H1 (cell line): Measurements from ENCODE around the gene ZBTB16. TPM values are rescaled to one million over a fixed set of nuclear protein-coding genes. Genes with fewer than 3 reads are reported as not detected.

Experiments used
- CTCF ChIA-PET: fragments of 300-600 bp; sonication (Branson Sonifier 250); formaldehyde crosslinking; loops from one replicate; lab custom pipeline; 2021; ENCODE audit not compliant: partially characterized antibody; lab: Charles Lee
- POLR2A ChIA-PET: fragments of 300-600 bp; sonication (Branson Sonifier 250); formaldehyde crosslinking; loops from one replicate; lab custom pipeline; 2021; ENCODE audit warnings: inconsistent platforms; ENCODE audit not compliant: partially characterized antibody; lab: Charles Lee
- DNase-seq, 2 experiments: peaks; one replicate each; pipeline versions ENCODE4 v3.0.0 to v3.0.0-alpha.2; 2010 to 2022; ENCODE audit warnings: low spot score in 2 of 2, low read depth in 1 of 2, mixed read lengths in 1 of 2
- FAIRE-seq: peaks from 2 replicates; lab custom pipeline; 2011; peaks lifted over from hg19 to GRCh38; lab: Jason Lieb, UNC
- H2AFZ ChIP-seq: 2 replicates; pipeline ENCODE4 v1.8.1; 2012; ENCODE audit warnings: low read length, inconsistent platforms
- H2AK5ac ChIP-seq: 2 replicates; pipeline ENCODE4 v1.6.1; 2013; ENCODE audit warnings: low read depth, low read length
- H2BK120ac ChIP-seq: replicated peaks from 2 replicates; pipeline ENCODE3; 2013; ENCODE audit warnings: low read depth, low read length, inconsistent platforms
- H2BK12ac ChIP-seq: 2 replicates; pipeline ENCODE4 v1.6.1; 2013; ENCODE audit warnings: low read depth, low read length
- H2BK15ac ChIP-seq: 2 replicates; pipeline ENCODE4 v1.6.1; 2013; ENCODE audit warnings: low read length
- H2BK20ac ChIP-seq: 2 replicates; pipeline ENCODE4 v1.6.1; 2013; ENCODE audit warnings: low read length
- H2BK5ac ChIP-seq: 2 replicates; pipeline ENCODE4 v1.6.1; 2013; ENCODE audit warnings: low read depth, low read length
- H3K14ac ChIP-seq: 2 replicates; pipeline ENCODE4 v1.6.1; 2013; ENCODE audit warnings: inconsistent platforms; ENCODE audit not compliant: insufficient read length
- H3K18ac ChIP-seq: 2 replicates; pipeline ENCODE4 v1.6.1; 2013; ENCODE audit warnings: low read length; ENCODE audit errors: extremely low read depth
- H3K23ac ChIP-seq: 2 replicates; pipeline ENCODE4 v1.6.1; 2013; ENCODE audit warnings: inconsistent platforms; ENCODE audit not compliant: insufficient read length
- H3K23me2 ChIP-seq: 2 replicates; pipeline ENCODE4 v1.6.1; 2013; ENCODE audit warnings: low read depth, low read length
- H3K27ac ChIP-seq: 2 replicates; pipeline ENCODE4 v1.6.1; 2011; ENCODE audit warnings: low read depth, low read length, inconsistent platforms
- H3K27me3 ChIP-seq, 4 experiments: replicated peaks in 1 of 4; 1 replicate in 1 of 4; 2 replicates in 3 of 4; pipeline versions ENCODE4 v1.6.1 to v1.8.1; 2011 to 2013; ENCODE audit warnings: low read length in 3 of 4, mild to moderate bottlenecking in 3 of 4, inconsistent platforms in 2 of 4, mixed read lengths in 2 of 4, moderate library complexity in 1 of 4; ENCODE audit not compliant: control insufficient read depth in 3 of 4, insufficient read depth in 3 of 4; ENCODE audit errors: extremely low read depth in 1 of 4
- H3K36me3 ChIP-seq, 4 experiments: 2 replicates each; pipeline versions ENCODE4 v1.6.1 to v1.8.1; 2011 to 2013; ENCODE audit warnings: mild to moderate bottlenecking in 4 of 4, low read length in 3 of 4, moderate library complexity in 2 of 4, control low read depth in 1 of 4, inconsistent platforms in 1 of 4; ENCODE audit not compliant: insufficient read depth in 4 of 4, control insufficient read depth in 2 of 4
- H3K4ac ChIP-seq: replicated peaks from 2 replicates; pipeline ENCODE3; 2013; ENCODE audit warnings: low read length, low read depth, mixed read lengths, inconsistent platforms; ENCODE audit not compliant: insufficient read length
- H3K4me1 ChIP-seq, 4 experiments: replicated peaks in 1 of 4; 1 replicate in 1 of 4; 2 replicates in 3 of 4; pipeline versions ENCODE4 v1.6.1 to v1.8.1; 2011 to 2013; ENCODE audit warnings: low read length in 3 of 4, inconsistent platforms in 2 of 4, mixed read lengths in 1 of 4; ENCODE audit not compliant: insufficient read depth in 4 of 4, control insufficient read depth in 3 of 4
- H3K4me2 ChIP-seq, 2 experiments: 2 replicates each; pipeline versions ENCODE4 v1.6.1 to v1.8.1; 2011 to 2013; ENCODE audit warnings: low read depth in 2 of 2, low read length in 2 of 2, control low read depth in 1 of 2, inconsistent platforms in 1 of 2, mild to moderate bottlenecking in 1 of 2; ENCODE audit not compliant: insufficient read depth in 1 of 2
- H3K4me3 ChIP-seq, 4 experiments: fragments of 200-600, 300-600 bp in 1 of 4; sonication (generic), shearing (Covaris generic), sonication (Bioruptor Twin) in 1 of 4; 2 replicates each; pipeline versions ENCODE4 v1.5.1 to v1.8.1; 2011 to 2016; ENCODE audit warnings: low read length in 4 of 4, low read depth in 3 of 4, control low read depth in 2 of 4, inconsistent platforms in 2 of 4, mild to moderate bottlenecking in 2 of 4, mixed read lengths in 1 of 4, moderate library complexity in 1 of 4; ENCODE audit not compliant: insufficient read depth in 2 of 4; ENCODE audit errors: extremely low read depth in 1 of 4
- H3K56ac ChIP-seq: replicated peaks from 2 replicates; pipeline ENCODE3; 2013; ENCODE audit warnings: low read depth, mild to moderate bottlenecking, mixed read lengths, low read length, inconsistent platforms; ENCODE audit not compliant: insufficient read length
- H3K79me1 ChIP-seq: 2 replicates; pipeline ENCODE4 v1.6.1; 2013; ENCODE audit warnings: low read depth, low read length, control low read depth
- H3K79me2 ChIP-seq, 2 experiments: 2 replicates each; pipeline versions ENCODE4 v1.6.1 to v1.8.1; 2012 to 2013; ENCODE audit warnings: low read length in 2 of 2, mild to moderate bottlenecking in 2 of 2, inconsistent platforms in 1 of 2; ENCODE audit not compliant: insufficient read depth in 2 of 2, control insufficient read depth in 1 of 2
- H3K9ac ChIP-seq, 4 experiments: replicated peaks in 1 of 4; 1 replicate in 1 of 4; 2 replicates in 3 of 4; pipeline versions ENCODE4 v1.6.1 to v1.8.1; 2011 to 2013; ENCODE audit warnings: low read depth in 3 of 4, low read length in 3 of 4, control low read depth in 2 of 4, mild to moderate bottlenecking in 2 of 4, moderate library complexity in 2 of 4, inconsistent platforms in 1 of 4; ENCODE audit errors: extremely low read depth in 1 of 4
- H3K9me3 ChIP-seq, 2 experiments: 2 replicates each; pipeline versions ENCODE4 v1.6.1 to v1.8.1; 2012 to 2013; ENCODE audit warnings: mild to moderate bottlenecking in 2 of 2, moderate library complexity in 2 of 2, control low read depth in 1 of 2, inconsistent platforms in 1 of 2, low read depth in 1 of 2, low read length in 1 of 2, mixed read lengths in 1 of 2; ENCODE audit not compliant: insufficient read depth in 2 of 2
- H4K20me1 ChIP-seq, 2 experiments: replicated peaks in 1 of 2; 2 replicates each; pipeline versions ENCODE3 to v1.8.1; 2011 to 2013; ENCODE audit warnings: inconsistent platforms in 2 of 2, low read length in 2 of 2, mild to moderate bottlenecking in 1 of 2; ENCODE audit not compliant: insufficient read depth in 2 of 2, control insufficient read depth in 1 of 2
- H4K5ac ChIP-seq: 2 replicates; pipeline ENCODE4 v1.6.1; 2013; ENCODE audit warnings: low read length, low read depth, mixed read lengths, inconsistent platforms; ENCODE audit not compliant: insufficient read length
- H4K8ac ChIP-seq: 2 replicates; pipeline ENCODE4 v1.8.0; 2013; ENCODE audit warnings: mild to moderate bottlenecking, moderate library complexity, low read length, inconsistent platforms; ENCODE audit not compliant: insufficient read depth; ENCODE audit errors: extremely low read depth
- H4K91ac ChIP-seq: replicated peaks from 2 replicates; pipeline ENCODE3; 2013; ENCODE audit warnings: low read length, mixed read lengths, inconsistent platforms; ENCODE audit not compliant: insufficient read length
- BRCA1 ChIP-seq: IDR thresholded peaks from 2 replicates; pipeline ENCODE4 v1.6.1; 2012; ENCODE audit warnings: low read depth, low read length, improper control_type of control experiment
- EP300 ChIP-seq, 2 experiments: IDR thresholded peaks; 1 replicate in 1 of 2; 2 replicates in 1 of 2; pipeline ENCODE4 v1.6.1; 2011 to 2012; ENCODE audit warnings: low read depth in 2 of 2, low read length in 2 of 2, mild to moderate bottlenecking in 2 of 2, borderline replicate concordance in 1 of 2, inconsistent platforms in 1 of 2, moderate library complexity in 1 of 2
- EZH2 ChIP-seq: fragments of 200-600 bp; sonication (generic); IDR thresholded peaks from 2 replicates; pipeline ENCODE4 v1.7.1; 2012; ENCODE audit warnings: low read depth, mild to moderate bottlenecking, moderate library complexity, low read length, inconsistent platforms; ENCODE audit not compliant: severe bottlenecking
- GABPA ChIP-seq: IDR thresholded peaks from 2 replicates; pipeline ENCODE4 v1.6.1; 2011; ENCODE audit warnings: mild to moderate bottlenecking, low read length, moderate library complexity, borderline replicate concordance; ENCODE audit not compliant: insufficient read depth
- HDAC2 ChIP-seq, 2 experiments: fragments of 300-600 bp in 1 of 2; sonication (generic) in 1 of 2; IDR thresholded peaks; 2 replicates each; pipeline ENCODE4 v1.6.1; 2011 to 2012; ENCODE audit warnings: low read depth in 2 of 2, low read length in 2 of 2, mild to moderate bottlenecking in 2 of 2, moderate library complexity in 2 of 2, borderline replicate concordance in 1 of 2, inconsistent platforms in 1 of 2
- JUN ChIP-seq: IDR thresholded peaks from 2 replicates; pipeline ENCODE4 v1.6.1; 2011; ENCODE audit warnings: low read depth, mild to moderate bottlenecking, improper control_type of control experiment, low read length
- KDM1A ChIP-seq: fragments of 200-600, 300-600 bp; sonication (generic); IDR thresholded peaks from 2 replicates; pipeline ENCODE4 v1.7.1; 2016; ENCODE audit warnings: mild to moderate bottlenecking, low read length, borderline replicate concordance
- KDM5A ChIP-seq: fragments of 200-600 bp; IDR thresholded peaks from 2 replicates; pipeline ENCODE4 v1.7.1; 2012; ENCODE audit warnings: mild to moderate bottlenecking, low read length, inconsistent platforms, mixed read lengths
- POLR2AphosphoS5 ChIP-seq: IDR thresholded peaks from 2 replicates; pipeline ENCODE4 v1.6.1; 2011; ENCODE audit warnings: low read depth, low read length
- RAD21 ChIP-seq, 2 experiments: IDR thresholded peaks in 1 of 2; conservative IDR thresholded peaks in 1 of 2; 2 replicates each; pipeline ENCODE4 v1.6.1; 2011; ENCODE audit warnings: low read depth in 2 of 2, low read length in 2 of 2, improper control_type of control experiment in 1 of 2, inconsistent platforms in 1 of 2, mild to moderate bottlenecking in 1 of 2, moderate library complexity in 1 of 2
- SP1 ChIP-seq: IDR thresholded peaks from 2 replicates; pipeline ENCODE4 v1.6.1; 2011; ENCODE audit warnings: low read depth, low read length
- SUZ12 ChIP-seq: fragments of 200-600 bp; sonication (generic); IDR thresholded peaks from 2 replicates; pipeline ENCODE4 v1.6.1; 2012; ENCODE audit warnings: mild to moderate bottlenecking, inconsistent platforms, low read length, moderate library complexity, mixed read lengths
- TCF12 ChIP-seq: IDR thresholded peaks from 2 replicates; pipeline ENCODE4 v1.6.1; 2011; ENCODE audit warnings: low read depth, mild to moderate bottlenecking, low read length
- TEAD4 ChIP-seq: IDR thresholded peaks from 2 replicates; pipeline ENCODE4 v1.6.1; 2012; ENCODE audit warnings: low read depth, low read length, inconsistent platforms, mixed read lengths
- WGBS, 2 experiments: shearing (Covaris generic) in 1 of 2; methylation state at CpG; one replicate each; pipeline versions ENCODE4 v1.1.6 to v1.1.7; 2013 to 2015; ENCODE audit warnings: low lambda C conversion rate in 2 of 2, mixed read lengths in 2 of 2, inconsistent platforms in 1 of 2, low coverage in 1 of 2, missing lambda C conversion rate in 1 of 2; ENCODE audit not compliant: insufficient replicate concordance in 2 of 2, insufficient coverage in 1 of 2, insufficient read length in 1 of 2; ENCODE audit errors: extremely low coverage in 1 of 2, missing lambda C conversion rate in 1 of 2; 5-methylcytosine and 5-hydroxymethylcytosine counted together
- polyA plus RNA-seq, 7 experiments: library from polyadenylated mRNA; depleted of rRNA in 3 of 7; stranded (reverse) in 5 of 7; unstranded in 2 of 7; fragments of >200 nt in 5 of 7; fragments of 200-250 nt in 2 of 7; gene quantifications; 1 replicate in 5 of 7; 2 replicates in 1 of 7; 4 replicates in 1 of 7; pipeline versions ENCODE4 v1.2.1 to v1.2.3, GENCODE V29; 2011 to 2013; ENCODE audit warnings: missing spikeins in 2 of 7, mixed read lengths in 2 of 7
- total RNA-seq: library from RNA; stranded (reverse); fragmentation: NEBNext Ultra II Directional; extraction: Animal tissue kit (Norgen Biotek cat#: 25700); gene quantifications from 2 replicates; pipeline ENCODE4 v1.2.1, GENCODE V29; 2021

The ZBTB16 gene
- total and polyA plus RNA-seq, 2 of the 8 experiments (the other 6 are each of a cell fraction or from before 2014, with no cell fraction given), result 0.12 to 0.61 TPM

DNA sequence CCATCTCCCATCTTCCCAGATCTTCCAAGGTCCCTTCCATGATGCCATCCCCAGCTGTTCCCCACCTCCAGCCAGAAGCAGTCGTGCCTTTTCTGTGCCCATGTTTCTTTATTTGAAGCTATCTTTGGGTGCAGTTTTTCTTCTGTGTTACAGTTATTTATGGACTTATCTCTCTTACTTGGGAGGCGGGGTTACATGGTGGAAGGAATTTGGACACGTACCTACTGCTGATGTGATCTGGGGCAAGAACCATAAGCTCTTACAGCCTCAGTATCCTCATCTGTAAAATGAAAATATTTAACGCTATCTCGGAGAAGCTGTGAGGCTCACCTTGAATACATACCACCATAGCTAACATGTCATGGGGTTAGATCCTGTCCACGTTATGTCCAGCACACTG is 98.9 kb downstream of the ZBTB16 start:
- no peaks in the 10 kb centered on the region for H4K20me1 ChIP-seq
- H4K91ac ChIP-seq, result no peak overlapping the region
- no peaks in the 10 kb centered on the region for H3K79me1 ChIP-seq
- POLR2A ChIA-PET, result no interaction called here
- no peak overlapping the region for H2AFZ ChIP-seq
- H3K9me3 ChIP-seq, result no peaks in the 10 kb centered on the region
- H3K9ac ChIP-seq, result no peak overlapping the region
- H3K23me2 ChIP-seq, result no peaks in the 10 kb centered on the region
- CTCF ChIA-PET, result interaction anchor here (0.9 to 1.3 kb wide), 5 partner anchors 11 to 104 kb away, joined by 3 to 5 read pairs (median 3); no protein-coding TSS in a partner anchor
- H3K27ac ChIP-seq, result no peak overlapping the region
- H2AK5ac ChIP-seq, result no peak overlapping the region
- H3K4ac ChIP-seq, result no peak overlapping the region
- no peak overlapping the region for H2BK120ac ChIP-seq
- H3K4me2 ChIP-seq, result no peak overlapping the region
- H3K56ac ChIP-seq, result no peak overlapping the region
- no peak overlapping the region; the same call in 1 of the 2 replicates for H2BK12ac ChIP-seq
- no peak overlapping the region for H3K23ac ChIP-seq
- no peak overlapping the region for H2BK20ac ChIP-seq
- no peaks in the 10 kb centered on the region for H3K79me2 ChIP-seq
- H3K4me1 ChIP-seq, result peaks cover 2 to 6% (median 3%) of the 10 kb centered on the region in 4 experiments; a peak in 5 of 7 replicates
- no peak overlapping the region for H4K5ac ChIP-seq
- WGBS, 2 experiments, result 90% methylated on average over 6 of the region's 6 CpGs; no CpG with 5 or more reads in 1 of the 2 experiments
- no peak for FAIRE-seq
- H3K36me3 ChIP-seq, result no peaks in the 10 kb centered on the region
- no peak for DNase-seq
- H3K27me3 ChIP-seq, result no peaks in the 10 kb centered on the region
- H2BK15ac ChIP-seq, result no peak overlapping the region
- H3K4me3 ChIP-seq, result no peak overlapping the region
- H4K8ac ChIP-seq, result no peak overlapping the region
- no peak overlapping the region for H3K18ac ChIP-seq
- no peak overlapping the region for H2BK5ac ChIP-seq
- no peak overlapping the region for H3K14ac ChIP-seq
- TF ChIP-seq BRCA1 (no peak), KDM1A (no peak), JUN (no peak), POLR2AphosphoS5 (no peak), GABPA (no peak), SP1 (no peak), EZH2 (no peak), EP300 (IDR thresholded peaks at IDR 0.05; ENCODE audit: borderline replicate concordance in 1 of 2, low read depth in 2 of 2, low read length in 2 of 2) (no peak), SUZ12 (no peak), TCF12 (no peak), RAD21 (IDR thresholded peaks at IDR 0.05 in 1 of 2, conservative IDR thresholded peaks at IDR 0.05 in 1 of 2; ENCODE audit: low read depth in 2 of 2, low read length in 2 of 2) (no peak), TEAD4 (no peak), KDM5A (no peak), HDAC2 (IDR thresholded peaks at IDR 0.05; ENCODE audit: borderline replicate concordance in 1 of 2, low read depth in 2 of 2, low read length in 2 of 2) (no peak)
